Measurements from ENCODE around the gene ACOT8.

Gene ACOT8

DNA sequence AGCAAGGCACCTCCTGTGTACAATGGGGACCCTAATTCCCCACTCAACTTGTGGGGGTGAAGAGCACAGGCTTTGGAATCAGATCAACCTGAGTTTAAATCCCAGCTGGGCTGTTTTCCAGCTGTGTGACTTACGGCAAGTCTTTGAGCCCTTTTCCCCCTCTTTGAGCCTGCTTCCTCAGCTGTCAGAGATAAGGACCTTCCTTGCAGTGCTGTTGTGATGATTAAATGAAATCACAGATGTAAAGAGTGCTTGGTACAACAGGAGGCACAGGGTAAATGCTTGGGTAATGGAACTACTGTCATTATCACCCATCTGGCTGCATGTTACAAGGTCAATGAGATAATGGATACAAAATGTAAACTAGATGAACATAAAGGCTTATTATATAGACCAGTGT, 20.4 kb downstream of the ACOT8 start:
- H4K8ac ChIP-seq (ENCODE audit: low read depth, low read length), result no peak overlapping the region
- H2AK5ac ChIP-seq (ENCODE audit: low read length), result no peak overlapping the region
- H3K9ac ChIP-seq (ENCODE audit: low read length), result no peak overlapping the region
- DNase-seq, result no peak
- H3K27me3 ChIP-seq (ENCODE audit: insufficient read depth, low read length), result no peaks in the 10 kb centered on the region
- H3K79me2 ChIP-seq (ENCODE audit: control insufficient read depth, insufficient read depth, low read length, poor library complexity), result no peaks in the 10 kb centered on the region
- H2AFZ ChIP-seq (ENCODE audit: insufficient read depth, low read length, poor library complexity), result peak overlapping the region; percentile 38
- peaks cover 5 to 11% of the 10 kb centered on the region in 2 experiments for H3K4me1 ChIP-seq (ENCODE audit: control insufficient read depth in 1 of 2, insufficient read depth in 2 of 2, low read length in 2 of 2)
- H4K91ac ChIP-seq (ENCODE audit: low read depth, low read length), result no peak overlapping the region
- H3K14ac ChIP-seq (ENCODE audit: low read length), result no peak overlapping the region
- no peak overlapping the region for H3K27ac ChIP-seq (ENCODE audit: low read depth, low read length)
- H3K23ac ChIP-seq (ENCODE audit: low read length), result no peak overlapping the region
- peaks cover 3% of the 10 kb centered on the region for H3K9me3 ChIP-seq (ENCODE audit: insufficient read depth, low read depth, low read length)
- H3K4ac ChIP-seq (ENCODE audit: low read depth, low read length), result no peak overlapping the region
- H3K4me2 ChIP-seq (ENCODE audit: low read length), result no peak overlapping the region
- H3K4me3 ChIP-seq (ENCODE audit: low read depth, low read length), result no peak overlapping the region
- H4K12ac ChIP-seq (ENCODE audit: low read depth, low read length), result no peak overlapping the region
- peaks cover 17 to 20% of the 10 kb centered on the region in 2 experiments for H3K36me3 ChIP-seq (ENCODE audit: control insufficient read depth in 1 of 2, insufficient read depth in 2 of 2, low read length in 2 of 2)
- H2BK12ac ChIP-seq (ENCODE audit: low read length), result no peak overlapping the region
- H2BK5ac ChIP-seq (ENCODE audit: low read depth, low read length, poor library complexity), result no peak overlapping the region
- WGBS (ENCODE audit: extremely low coverage, insufficient coverage, insufficient read length), result no CpG with 5 or more reads among the region's 1 CpG
- H3K18ac ChIP-seq (ENCODE audit: low read length), result no peak overlapping the region
- H3K79me1 ChIP-seq (ENCODE audit: low read length), result peaks cover 9% of the 10 kb centered on the region
- H2BK120ac ChIP-seq (ENCODE audit: insufficient read depth, low read length, poor library complexity), result no peak overlapping the region

DNA sequence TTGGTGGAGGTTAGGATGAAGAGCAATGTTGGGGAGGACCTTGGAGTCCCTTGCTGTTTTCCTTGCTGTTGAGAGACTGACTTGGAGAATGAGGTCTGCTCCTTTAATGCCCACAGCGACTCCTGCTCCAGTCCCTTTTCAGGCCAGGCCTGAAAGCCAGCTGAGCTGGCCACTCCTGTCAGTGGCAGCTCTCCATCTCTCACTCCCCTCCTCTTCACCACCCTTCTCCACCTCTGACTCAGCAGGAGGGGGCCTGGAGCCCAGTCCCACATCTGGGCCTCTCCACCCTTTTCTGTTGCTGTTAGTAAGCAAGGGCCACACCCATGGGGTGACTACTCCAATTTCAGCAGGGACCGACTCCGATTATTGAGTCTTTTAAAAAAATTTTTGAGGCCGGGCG, 21.4 kb downstream of the ACOT8 start:
- H4K8ac ChIP-seq (ENCODE audit: low read depth, low read length), result no peak overlapping the region
- H3K14ac ChIP-seq (ENCODE audit: low read length), result no peak overlapping the region
- H2AFZ ChIP-seq (ENCODE audit: insufficient read depth, low read length, poor library complexity), result no peak overlapping the region
- no peaks in the 10 kb centered on the region for H3K79me2 ChIP-seq (ENCODE audit: control insufficient read depth, insufficient read depth, low read length, poor library complexity)
- no peak overlapping the region for H2BK120ac ChIP-seq (ENCODE audit: insufficient read depth, low read length, poor library complexity)
- no peak overlapping the region for H3K9ac ChIP-seq (ENCODE audit: low read length)
- no peak overlapping the region for H4K91ac ChIP-seq (ENCODE audit: low read depth, low read length)
- no peak overlapping the region for H3K18ac ChIP-seq (ENCODE audit: low read length)
- H3K27me3 ChIP-seq (ENCODE audit: insufficient read depth, low read length), result no peaks in the 10 kb centered on the region
- H3K9me3 ChIP-seq (ENCODE audit: insufficient read depth, low read depth, low read length), result peaks cover 3% of the 10 kb centered on the region
- peaks cover 5 to 11% of the 10 kb centered on the region in 2 experiments for H3K4me1 ChIP-seq (ENCODE audit: control insufficient read depth in 1 of 2, insufficient read depth in 2 of 2, low read length in 2 of 2)
- no peak overlapping the region for H3K4ac ChIP-seq (ENCODE audit: low read depth, low read length)
- no peak overlapping the region for H3K23ac ChIP-seq (ENCODE audit: low read length)
- H2BK12ac ChIP-seq (ENCODE audit: low read length), result no peak overlapping the region
- peaks cover 9% of the 10 kb centered on the region for H3K79me1 ChIP-seq (ENCODE audit: low read length)
- no peak overlapping the region for H3K4me3 ChIP-seq (ENCODE audit: low read depth, low read length)
- H2BK5ac ChIP-seq (ENCODE audit: low read depth, low read length, poor library complexity), result no peak overlapping the region
- DNase-seq, result no peak
- H3K36me3 ChIP-seq (ENCODE audit: control insufficient read depth in 1 of 2, insufficient read depth in 2 of 2, low read length in 2 of 2), result peaks cover 7 to 9% of the 10 kb centered on the region in 2 experiments
- H3K27ac ChIP-seq (ENCODE audit: low read depth, low read length), result no peak overlapping the region
- WGBS (ENCODE audit: extremely low coverage, insufficient coverage, insufficient read length), result no CpG with 5 or more reads among the region's 5 CpGs
- no peak overlapping the region for H2AK5ac ChIP-seq (ENCODE audit: low read length)
- no peak overlapping the region for H4K12ac ChIP-seq (ENCODE audit: low read depth, low read length)
- no peak overlapping the region for H3K4me2 ChIP-seq (ENCODE audit: low read length)

DNA sequence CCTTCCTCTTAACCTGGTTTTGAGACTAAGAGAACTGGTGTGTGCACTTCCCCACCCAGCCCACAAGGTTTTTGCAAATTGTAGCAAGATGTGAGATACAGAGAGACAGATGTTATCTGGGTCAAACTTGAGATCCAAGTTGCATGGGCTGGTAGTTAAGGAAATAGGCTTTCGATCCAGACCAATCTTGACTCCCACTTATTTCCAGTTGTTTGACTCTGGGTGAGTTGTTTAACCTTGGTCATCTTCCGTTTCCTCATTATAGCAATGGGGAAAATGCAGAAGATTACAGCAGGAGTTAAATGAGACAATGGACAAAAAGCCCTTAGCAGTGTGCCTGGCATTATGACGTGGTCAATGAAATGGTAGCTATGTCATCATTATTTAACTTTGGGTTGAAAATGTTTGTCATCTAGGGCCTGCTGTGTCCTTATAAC, 21.8 kb downstream of the ACOT8 start:
- H3K4me2 ChIP-seq (ENCODE audit: low read length), result no peak overlapping the region
- no peak overlapping the region for H2BK120ac ChIP-seq (ENCODE audit: insufficient read depth, low read length, poor library complexity)
- H3K18ac ChIP-seq (ENCODE audit: low read length), result no peak overlapping the region
- no peak overlapping the region for H3K14ac ChIP-seq (ENCODE audit: low read length)
- peaks cover 9% of the 10 kb centered on the region for H3K79me1 ChIP-seq (ENCODE audit: low read length)
- H2AK5ac ChIP-seq (ENCODE audit: low read length), result no peak overlapping the region
- no peaks in the 10 kb centered on the region for H3K79me2 ChIP-seq (ENCODE audit: control insufficient read depth, insufficient read depth, low read length, poor library complexity)
- H4K91ac ChIP-seq (ENCODE audit: low read depth, low read length), result no peak overlapping the region
- no peak overlapping the region for H2AFZ ChIP-seq (ENCODE audit: insufficient read depth, low read length, poor library complexity)
- peaks cover 3% of the 10 kb centered on the region for H3K9me3 ChIP-seq (ENCODE audit: insufficient read depth, low read depth, low read length)
- H2BK5ac ChIP-seq (ENCODE audit: low read depth, low read length, poor library complexity), result no peak overlapping the region
- peak in 1 of 2 donors; percentile 18 for DNase-seq
- H4K8ac ChIP-seq (ENCODE audit: low read depth, low read length), result no peak overlapping the region
- no CpG with 5 or more reads among the region's 3 CpGs for WGBS (ENCODE audit: extremely low coverage, insufficient coverage, insufficient read length)
- H3K36me3 ChIP-seq (ENCODE audit: control insufficient read depth in 1 of 2, insufficient read depth in 2 of 2, low read length in 2 of 2), result peaks cover 3 to 5% of the 10 kb centered on the region in 2 experiments
- H4K12ac ChIP-seq (ENCODE audit: low read depth, low read length), result no peak overlapping the region
- H3K23ac ChIP-seq (ENCODE audit: low read length), result no peak overlapping the region
- no peak overlapping the region for H3K27ac ChIP-seq (ENCODE audit: low read depth, low read length)
- H3K4ac ChIP-seq (ENCODE audit: low read depth, low read length), result no peak overlapping the region
- H3K27me3 ChIP-seq (ENCODE audit: insufficient read depth, low read length), result no peaks in the 10 kb centered on the region
- H3K4me3 ChIP-seq (ENCODE audit: low read depth, low read length), result no peak overlapping the region
- peaks cover 5 to 11% of the 10 kb centered on the region in 2 experiments for H3K4me1 ChIP-seq (ENCODE audit: control insufficient read depth in 1 of 2, insufficient read depth in 2 of 2, low read length in 2 of 2)
- no peak overlapping the region for H3K9ac ChIP-seq (ENCODE audit: low read length)
- H2BK12ac ChIP-seq (ENCODE audit: low read length), result no peak overlapping the region

DNA sequence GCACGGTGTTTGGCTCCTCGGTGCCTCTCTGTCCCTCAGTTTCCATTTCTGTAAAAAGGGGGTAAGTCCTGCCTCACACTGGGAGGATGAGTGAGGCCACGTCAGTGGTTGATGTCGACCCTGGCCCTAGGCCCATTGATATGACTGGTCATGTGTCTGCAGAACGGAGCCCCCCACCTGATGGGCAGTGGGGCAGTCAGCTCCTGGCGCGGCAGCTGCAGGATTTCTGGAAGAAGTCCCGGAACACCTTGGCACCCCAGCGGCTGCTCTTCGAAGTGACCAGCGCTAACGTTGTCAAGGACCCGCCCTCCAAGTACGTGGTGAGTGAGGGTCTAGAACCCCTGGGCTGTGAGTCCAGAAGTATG, 22.4 kb downstream of the ACOT8 start:
- Histone ChIP-seq H4K91ac (ENCODE audit: low read depth, low read length) (no peak overlapping the region), H3K9me3 (ENCODE audit: insufficient read depth, low read depth, low read length) (peaks cover 3% of the 10 kb centered on the region), H3K27me3 (ENCODE audit: insufficient read depth, low read length) (no peaks in the 10 kb centered on the region), H2AK5ac (ENCODE audit: low read length) (no peak overlapping the region), H3K79me2 (ENCODE audit: control insufficient read depth, insufficient read depth, low read length, poor library complexity) (no peaks in the 10 kb centered on the region), H3K4ac (ENCODE audit: low read depth, low read length) (no peak overlapping the region), H3K14ac (ENCODE audit: low read length) (no peak overlapping the region), H3K4me3 (ENCODE audit: low read depth, low read length) (peak overlapping the region; percentile 2), H2BK12ac (ENCODE audit: low read length) (no peak overlapping the region), H3K36me3 (ENCODE audit: control insufficient read depth in 1 of 2, insufficient read depth in 2 of 2, low read length in 2 of 2) (no peaks in the 10 kb centered on the region), H3K27ac (ENCODE audit: low read depth, low read length) (no peak overlapping the region), H3K23ac (ENCODE audit: low read length) (no peak overlapping the region), H4K8ac (ENCODE audit: low read depth, low read length) (no peak overlapping the region), H3K4me2 (ENCODE audit: low read length) (no peak overlapping the region), H3K9ac (ENCODE audit: low read length) (no peak overlapping the region), H4K12ac (ENCODE audit: low read depth, low read length) (no peak overlapping the region), H2BK5ac (ENCODE audit: low read depth, low read length, poor library complexity) (no peak overlapping the region), H2AFZ (ENCODE audit: insufficient read depth, low read length, poor library complexity) (peak overlapping the region; percentile 2), H3K4me1 (ENCODE audit: control insufficient read depth in 1 of 2, insufficient read depth in 2 of 2, low read length in 2 of 2) (peaks cover 5 to 11% of the 10 kb centered on the region in 2 experiments), H3K79me1 (ENCODE audit: low read length) (peaks cover 9% of the 10 kb centered on the region), H3K18ac (ENCODE audit: low read length) (no peak overlapping the region), H2BK120ac (ENCODE audit: insufficient read depth, low read length, poor library complexity) (no peak overlapping the region)
- no peak for DNase-seq
- no CpG with 5 or more reads among the region's 14 CpGs for WGBS (ENCODE audit: extremely low coverage, insufficient coverage, insufficient read length)
